SK-N-DZ (cell line): ENCODE measurements around the gene OR9A2.
"Not testable (repeated sequence)": the region's sequence is repeated elsewhere in the genome, so short reads cannot be mapped to it uniquely, and the experiment has no call there.

Source experiments
- DNase-seq: peaks from one replicate; pipeline ENCODE4 v3.0.0-alpha.2; 2015; ENCODE audit warnings: low spot score

The OR9A2 gene

DNA sequence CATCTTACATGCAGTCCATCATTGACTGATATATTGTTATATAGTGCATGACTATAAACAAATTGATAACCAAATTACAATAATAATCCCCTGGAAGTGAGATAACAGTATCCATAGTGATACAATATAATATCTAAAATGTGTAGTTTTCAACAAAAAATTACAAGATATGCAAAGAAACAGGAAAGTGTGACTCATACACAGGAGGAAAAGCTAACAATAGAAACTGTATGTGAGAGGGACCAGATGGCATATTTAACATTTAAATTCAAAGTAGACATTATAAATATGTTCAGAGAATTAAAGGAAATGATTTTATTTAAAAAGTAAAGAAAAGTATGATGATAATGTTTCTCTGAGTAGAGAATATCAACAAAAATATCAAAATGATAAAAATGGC is 8.0 kb downstream of the OR9A2 start:
- no peak for DNase-seq

DNA sequence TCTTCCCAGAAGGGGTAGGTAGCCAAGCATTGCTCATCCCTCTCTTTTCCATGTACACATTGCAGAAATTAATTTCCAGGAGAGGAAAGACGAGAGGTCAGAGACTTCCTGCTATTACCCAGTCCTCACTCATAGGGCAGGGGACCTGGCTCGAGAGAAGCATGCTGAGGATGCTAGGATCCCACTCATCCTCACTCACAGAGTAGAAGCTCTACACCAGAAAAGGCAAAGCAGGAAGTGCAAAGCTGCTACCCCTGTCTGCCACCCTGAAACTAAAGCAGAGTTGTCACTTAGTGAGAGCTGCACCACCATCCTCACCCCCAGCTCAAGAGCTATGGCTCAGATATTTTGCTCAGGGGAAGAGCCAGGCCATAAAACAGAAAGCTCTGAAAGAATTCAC is 9.9 kb downstream of the OR9A2 start:
- no peak for DNase-seq

DNA sequence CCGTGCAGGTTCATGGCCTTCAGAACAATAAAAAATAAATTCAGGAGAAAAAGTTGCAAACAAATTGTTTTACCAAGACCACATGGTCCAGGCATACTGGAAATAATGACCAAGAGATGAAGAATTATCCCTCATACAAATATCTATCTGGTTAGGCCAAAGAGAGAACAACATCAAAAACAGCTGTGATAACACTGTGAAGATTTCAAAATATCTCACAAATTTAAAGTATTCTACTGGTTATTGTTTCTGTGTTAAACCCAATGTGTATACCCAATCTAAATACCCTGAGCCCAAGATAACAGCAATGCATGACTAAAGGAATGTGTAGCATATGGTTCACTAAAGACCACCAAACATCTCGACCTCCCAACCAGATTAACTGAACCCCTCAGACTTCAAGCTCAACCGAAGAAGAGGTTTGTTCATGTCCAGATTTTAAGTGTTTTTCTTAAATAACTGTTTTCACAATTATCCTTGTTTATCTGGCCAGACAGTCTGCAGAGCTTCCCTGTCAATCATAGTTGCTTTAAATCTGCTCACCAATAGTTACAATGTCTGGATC is 10.9 kb downstream of the OR9A2 start:
- DNase-seq: no peak

DNA sequence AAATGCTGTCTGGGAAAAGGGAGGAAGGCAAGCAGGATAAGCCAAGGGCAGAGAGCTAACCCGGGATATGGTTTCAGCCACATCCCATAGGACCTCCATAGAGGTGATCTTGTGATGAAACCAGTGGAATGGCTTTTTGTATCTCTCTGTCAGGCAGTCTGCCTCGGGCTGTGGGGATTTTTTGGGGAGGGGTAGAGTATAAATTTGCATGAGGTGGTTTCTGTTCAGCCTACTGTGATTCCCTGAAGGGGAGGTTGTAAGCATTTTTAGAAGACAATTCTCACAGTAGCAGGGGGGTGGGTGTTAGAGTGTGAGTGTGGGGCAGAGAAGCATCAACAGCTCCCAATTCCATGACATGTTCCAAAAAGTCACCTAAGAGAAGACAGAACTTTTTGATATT is 11.8 kb downstream of the OR9A2 start:
- DNase-seq: no peak

DNA sequence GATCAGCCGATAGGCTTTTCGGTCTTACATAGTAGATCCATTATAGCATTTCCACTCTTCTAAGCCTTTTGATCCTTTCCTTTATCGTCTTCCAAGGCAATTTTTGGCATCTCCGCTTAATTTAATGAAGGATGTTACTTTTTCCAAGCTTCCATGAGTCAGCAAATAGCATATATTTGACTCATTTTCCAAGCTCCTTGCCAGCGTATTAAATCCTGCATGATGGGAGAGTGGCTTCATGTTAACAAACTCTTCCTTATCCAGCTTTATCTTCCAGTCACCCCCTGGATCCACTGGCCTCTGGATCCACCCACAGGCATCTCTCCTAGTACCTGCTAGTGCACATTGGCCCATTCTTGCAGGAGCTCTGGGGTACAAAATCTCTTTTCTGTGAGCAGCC is 13.0 kb downstream of the OR9A2 start:
- DNase-seq: no peak

DNA sequence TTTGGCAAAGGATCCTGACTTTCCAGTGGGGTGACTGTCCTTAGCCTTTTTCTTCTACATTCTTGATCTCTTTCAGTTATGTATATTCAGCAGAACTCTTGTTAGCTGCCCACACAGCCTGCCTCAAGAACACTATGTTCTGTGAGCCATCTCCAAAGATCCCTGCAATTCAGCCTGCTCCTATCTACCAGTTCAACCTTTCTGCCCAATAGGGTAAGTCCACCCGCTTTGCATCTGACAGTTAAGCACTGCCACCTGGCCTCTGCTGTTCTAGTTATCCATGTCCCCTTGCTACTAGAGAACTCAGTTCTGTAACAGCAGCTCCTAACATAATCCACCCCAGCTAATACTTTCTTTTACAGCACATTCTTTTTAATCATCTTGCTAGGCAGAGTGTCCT is 13.5 kb downstream of the OR9A2 start:
- DNase-seq: no peak

DNA sequence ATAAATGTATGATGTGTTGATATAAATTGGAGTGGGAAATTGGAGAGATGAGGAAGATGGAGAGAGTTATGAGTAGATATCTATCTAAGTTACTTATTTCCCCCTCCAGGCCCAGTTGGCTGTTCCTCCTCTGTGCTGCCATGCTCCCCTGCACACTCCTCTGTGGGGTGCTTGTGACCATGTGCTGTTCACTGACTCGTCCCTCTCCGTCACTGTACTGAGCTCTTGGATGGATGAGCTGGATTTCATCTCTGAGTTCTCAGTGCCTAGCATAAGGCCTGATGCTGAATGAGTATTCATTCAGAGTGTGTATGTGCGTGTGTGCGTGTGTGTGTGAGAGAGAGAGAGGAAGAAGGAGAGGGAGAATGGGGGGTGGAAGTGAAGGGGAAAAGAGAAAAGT is 14.5 kb downstream of the OR9A2 start:
- DNase-seq: no peak

DNA sequence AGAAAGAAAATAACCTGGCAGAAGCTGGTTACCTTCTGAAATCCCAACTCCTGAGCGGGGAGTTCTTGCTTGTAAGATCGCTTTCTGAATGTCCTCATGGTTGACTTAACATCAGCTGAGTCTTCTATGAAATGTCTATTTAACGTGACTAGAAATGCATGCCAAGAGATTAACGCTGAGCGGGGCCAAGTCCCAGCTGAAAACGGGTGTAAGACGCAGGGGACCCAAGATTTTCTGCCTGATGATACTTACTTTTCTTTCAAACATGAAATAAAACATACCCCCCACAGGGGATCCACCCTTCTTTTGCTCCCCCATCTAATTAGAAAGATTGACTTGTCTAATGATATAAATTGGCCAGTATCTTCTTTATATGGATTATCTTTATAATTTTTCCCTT is 14.9 kb downstream of the OR9A2 start:
- no peak for DNase-seq

DNA sequence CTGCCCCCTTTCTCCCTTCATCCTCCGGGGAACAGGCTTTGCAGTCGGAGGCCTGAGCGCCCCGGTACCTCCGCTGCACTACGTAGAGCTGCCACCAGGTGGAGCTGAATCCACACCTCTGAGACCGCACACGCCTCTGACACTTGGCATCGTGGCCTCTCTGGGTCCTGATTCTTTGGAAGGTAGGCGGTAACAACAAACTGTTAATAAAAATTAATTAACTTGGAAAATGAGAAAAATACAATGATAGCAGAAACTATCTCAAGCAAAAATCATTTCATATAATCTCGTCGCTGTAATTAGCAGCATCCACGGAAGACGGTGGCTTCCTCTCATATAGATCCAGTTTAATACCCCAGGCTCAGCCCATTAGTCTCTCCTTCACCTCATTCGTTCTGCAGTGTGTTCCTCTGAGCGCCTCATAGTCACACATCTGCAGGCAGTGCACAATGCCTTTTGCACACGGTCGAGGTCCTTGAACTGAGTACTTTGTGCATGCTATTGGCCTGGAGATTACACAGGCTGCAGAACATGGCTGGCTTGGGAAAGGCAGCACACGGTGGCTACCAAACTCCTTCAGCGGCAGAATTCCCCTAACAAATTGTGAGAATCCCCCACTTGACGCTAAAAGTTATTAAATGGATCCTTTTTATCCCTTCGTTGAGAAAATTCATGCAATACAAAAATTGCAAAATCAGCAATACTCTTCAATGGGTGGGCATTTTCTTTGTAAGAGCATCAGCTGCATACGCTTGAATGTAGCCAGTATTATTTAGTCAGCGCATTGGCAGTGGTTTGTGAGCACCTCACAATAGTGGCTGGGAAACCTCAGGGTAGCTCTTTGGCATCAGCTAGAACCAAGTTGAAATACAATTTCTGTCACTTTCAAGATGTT is 18.7 kb downstream of the OR9A2 start:
- DNase-seq: peak; percentile 61

DNA sequence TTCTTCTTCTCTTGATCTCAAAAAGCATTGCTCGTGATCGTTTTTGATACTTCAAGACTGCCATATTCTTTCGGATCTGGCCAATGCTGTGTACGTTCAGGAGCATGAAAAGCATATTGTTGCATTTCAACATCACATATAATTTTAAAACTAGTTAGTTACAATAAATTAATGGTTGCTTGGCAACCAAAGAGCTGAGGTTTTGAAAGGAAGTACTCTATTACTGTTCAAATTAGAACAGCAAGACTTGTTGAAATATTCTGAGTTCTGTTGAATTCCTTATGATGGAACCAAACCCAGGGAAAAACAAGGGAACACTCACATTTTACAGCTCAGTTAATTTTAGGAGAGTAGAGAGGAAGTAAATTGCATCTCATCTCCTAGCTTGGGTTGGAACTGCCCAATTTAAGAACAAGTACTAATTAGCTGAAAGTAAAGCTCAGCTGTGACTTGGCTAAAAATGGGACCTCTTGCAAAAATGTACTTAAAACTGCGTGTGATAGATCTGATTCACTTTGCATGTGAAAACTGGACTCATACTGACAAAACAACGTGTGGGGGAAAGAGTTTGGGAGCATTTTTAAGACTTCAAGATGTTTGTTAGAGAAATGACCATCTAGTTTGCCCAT is 21.2 kb downstream of the OR9A2 start:
- DNase-seq: no peak

DNA sequence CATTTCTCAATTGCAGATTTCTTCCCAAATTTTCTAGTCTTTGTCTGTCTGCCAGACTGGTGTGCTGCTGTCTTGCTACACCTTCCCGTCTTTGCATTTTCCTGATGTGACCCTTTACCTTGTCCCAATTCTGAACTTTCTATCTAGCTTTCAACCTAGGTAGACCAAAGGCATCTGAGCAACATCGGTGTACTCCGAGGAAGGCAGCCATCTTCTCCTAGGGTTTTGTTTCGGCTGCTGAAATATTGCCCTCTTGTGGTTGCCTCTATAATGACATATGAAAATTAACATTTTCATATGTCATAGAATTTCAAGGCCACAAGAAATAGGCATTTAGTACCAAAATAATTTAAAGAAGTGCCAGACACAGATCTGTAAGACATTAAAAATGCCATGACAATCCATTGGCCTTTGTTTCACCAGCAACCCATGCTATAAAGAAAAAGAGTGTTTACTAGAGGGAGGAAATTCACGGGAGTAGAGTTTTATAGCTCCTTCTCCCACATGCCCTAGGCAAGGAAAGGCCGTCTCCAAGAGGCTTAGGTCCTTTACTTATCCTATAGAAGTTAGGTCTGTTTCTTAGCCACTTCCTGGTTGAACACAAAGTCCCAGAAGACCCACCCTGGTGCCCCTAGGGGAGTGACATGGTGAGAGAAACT is 23.4 kb downstream of the OR9A2 start:
- DNase-seq: peak; percentile 30

DNA sequence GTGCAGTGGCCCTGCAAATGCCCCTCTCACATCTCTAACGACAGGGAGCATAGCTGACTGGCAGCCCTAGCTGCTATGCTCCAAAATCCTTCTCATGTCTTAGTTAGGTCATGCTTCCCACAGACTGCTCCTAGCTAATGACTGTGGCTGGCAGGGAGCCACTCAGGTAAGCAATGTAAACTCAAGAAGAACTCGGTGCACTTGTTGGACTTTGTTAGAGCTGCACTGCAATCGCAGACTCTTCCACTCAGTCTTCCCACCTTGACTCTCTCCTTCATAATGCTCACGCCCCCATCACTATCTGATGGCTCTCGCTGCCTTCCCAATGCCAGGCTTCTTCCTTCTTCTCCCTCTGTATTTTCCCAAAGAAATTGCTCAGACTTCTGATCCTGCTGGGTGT is 24.0 kb downstream of the OR9A2 start:
- no peak for DNase-seq

DNA sequence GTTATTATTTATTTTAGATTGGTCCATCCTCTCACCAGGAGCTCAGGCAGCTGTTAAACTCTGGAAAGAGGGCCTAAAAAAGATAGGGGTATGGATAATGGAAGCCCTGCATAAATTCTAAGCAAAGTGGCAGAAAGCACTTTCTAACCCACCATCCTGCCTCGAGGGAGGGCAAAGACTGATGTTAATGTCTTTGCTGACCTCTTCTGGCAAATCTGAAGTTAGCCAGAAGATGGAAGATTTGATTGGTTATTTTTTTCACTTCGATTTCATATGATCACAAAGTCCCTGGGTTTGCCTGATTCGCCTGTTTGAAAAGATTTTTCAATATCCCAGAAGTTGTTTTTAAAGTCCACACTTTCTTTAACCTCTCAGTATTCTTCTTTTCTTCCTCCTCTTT is 24.8 kb downstream of the OR9A2 start:
- no peak for DNase-seq

DNA sequence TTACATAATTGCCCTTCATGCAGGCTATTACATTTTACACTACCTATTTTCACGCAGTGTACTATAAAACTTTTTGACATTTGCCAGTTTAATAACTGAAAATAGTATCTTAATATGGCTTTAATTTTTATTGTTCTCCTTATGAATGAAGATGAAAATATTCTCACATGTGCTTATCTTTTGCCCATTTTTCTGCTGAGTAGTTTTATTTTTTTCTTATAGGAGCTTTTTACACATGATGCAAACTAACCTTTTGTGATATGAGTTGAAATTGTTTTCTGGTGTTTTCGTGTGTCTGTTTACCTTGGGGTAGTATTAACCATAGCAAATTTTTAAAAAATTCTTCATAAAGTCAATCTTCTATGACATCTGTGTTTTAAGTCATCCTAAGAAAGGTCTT is 26.3 kb downstream of the OR9A2 start:
- DNase-seq: no peak

DNA sequence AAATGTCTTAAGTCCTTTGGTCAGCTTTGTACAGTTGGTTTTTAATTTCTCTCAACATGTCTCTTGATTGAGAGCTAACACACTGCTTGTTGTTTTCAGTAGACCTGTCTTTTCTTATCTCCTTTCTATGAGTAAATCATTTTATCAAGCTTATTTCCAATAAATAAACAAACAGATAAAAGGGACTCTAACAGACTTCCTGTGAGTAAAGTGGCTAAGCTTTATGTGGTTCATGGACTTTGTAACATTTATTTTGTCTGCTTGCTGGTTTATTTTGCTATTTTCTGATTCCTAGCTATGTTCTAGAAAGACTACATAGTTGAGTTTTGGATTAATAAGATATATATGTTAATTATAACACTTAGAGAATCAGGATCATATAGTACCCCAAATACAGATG is 27.1 kb downstream of the OR9A2 start:
- no peak for DNase-seq

DNA sequence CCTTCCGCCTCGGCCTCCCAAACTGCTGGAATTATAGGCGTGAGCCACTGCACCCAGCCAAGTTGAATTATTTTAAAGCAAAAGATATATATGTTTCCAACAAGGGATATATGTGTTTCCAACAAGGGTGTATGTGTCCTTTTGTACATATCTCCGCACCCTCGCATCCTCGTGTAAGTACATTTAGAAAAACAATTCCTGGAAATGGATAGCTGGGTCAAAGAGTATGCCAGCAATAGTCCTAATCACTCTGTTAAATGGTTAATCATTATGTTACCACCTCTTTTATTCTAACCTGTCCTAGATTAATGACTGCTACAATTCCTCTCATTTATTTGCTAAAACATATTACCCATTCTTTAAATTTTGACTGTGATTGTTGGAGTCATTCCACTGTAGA is 28.0 kb downstream of the OR9A2 start:
- no peak for DNase-seq

DNA sequence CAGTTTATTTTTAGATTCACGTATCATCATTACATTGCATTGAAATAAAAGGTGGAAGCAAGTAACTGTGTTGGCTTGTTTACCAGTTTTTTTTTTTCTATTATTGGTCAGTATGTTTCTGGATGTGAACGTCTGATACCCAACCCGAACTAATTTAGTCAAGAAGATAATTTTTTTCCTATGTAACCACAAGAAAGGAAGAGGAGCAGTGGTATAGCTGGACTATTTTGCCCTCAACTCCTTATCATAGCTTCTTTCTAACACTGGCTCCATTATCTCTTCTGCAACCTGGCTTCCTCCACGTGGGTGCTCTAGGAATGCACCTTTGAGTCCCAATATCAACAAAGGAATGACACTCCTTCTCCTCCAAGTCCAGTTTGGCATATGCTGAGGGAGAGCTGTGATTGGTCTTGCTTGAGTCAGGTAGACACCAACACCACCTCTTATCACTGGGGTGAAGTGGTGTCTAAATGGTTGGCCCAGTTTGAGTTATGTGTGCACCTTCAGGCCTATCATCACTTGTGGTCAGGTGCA is 29.4 kb downstream of the OR9A2 start:
- DNase-seq: no peak

DNA sequence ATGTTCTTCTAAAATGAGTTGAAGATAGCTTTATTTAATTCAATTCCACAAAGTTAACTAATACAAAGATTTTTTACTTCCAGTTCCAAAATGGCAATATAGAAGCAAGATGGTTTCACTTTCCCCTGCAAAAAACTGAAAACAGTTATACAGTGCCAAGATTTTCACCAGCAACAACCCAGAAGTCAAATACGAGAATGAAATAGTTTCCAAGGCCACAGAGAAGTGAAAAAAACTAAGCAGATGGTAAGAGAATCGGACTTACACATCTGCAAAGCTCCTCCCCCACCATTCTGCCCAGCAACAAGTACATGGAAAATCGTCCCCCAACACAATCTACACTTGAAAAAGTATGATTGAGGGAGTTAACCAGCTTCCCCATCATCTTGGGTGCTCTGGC is 34.5 kb downstream of the OR9A2 start:
- no peak for DNase-seq

DNA sequence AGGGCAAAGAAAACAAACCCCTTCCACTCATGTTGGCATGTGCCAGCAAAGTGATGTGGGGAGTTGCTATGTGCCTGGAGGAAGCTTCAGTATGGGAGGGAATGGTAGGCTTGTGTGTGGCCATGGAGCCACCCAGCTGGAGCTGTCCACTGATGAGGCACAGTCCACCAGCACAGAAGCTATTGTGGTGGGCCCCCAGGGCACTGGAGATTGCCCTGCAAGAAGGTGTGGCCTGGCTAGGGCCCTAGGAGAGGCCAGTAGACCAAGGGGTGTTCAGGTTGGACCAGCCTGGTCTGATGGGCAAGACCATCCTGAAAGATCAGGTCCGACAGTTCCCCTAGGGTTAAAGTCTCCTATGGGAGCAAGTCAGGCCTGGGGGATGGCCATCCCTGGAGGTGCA is 42.6 kb downstream of the OR9A2 start:
- no peak for DNase-seq

DNA sequence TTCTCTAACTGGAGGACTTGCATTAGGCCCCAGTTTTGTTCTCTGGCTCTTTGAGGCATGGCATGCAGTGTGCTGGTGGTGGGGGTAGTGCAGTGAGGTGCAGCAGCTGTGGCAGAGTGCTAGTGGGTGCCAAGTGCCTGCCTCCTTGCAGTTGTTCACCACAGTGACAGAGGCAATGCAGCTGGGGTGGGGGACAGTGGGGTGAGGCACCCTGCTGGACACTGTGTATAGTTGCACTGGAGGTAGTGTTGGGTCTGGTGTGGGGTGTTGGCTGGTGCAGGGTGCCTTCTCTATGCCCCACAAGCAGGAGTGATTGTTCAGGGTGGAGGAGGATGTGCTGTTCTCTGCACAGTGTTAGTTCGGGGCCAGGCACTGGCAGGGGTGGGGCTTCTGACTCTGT is 43.1 kb downstream of the OR9A2 start:
- DNase-seq: no peak

DNA sequence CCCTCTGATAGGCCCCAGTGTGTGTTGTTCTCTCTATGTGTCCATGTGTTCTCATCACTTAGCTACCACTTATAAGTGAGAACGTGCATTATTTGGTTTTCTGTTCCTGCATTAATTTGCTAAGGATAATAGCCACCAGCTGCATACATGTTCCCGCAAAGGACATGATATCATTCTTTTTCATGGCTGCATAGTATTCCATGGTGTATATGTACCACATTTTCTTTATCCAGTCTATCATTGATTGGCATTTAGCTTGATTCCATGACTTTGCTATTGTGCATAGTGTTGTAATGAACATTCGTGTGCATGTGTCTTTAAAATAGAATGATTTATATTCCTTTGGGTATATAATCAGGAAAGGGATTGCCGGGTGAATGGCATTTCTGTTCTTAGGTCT is 48.5 kb downstream of the OR9A2 start:
- not testable (repeated sequence) for DNase-seq
